Measurements from ENCODE around the gene LRRIQ4.

Gene LRRIQ4

GRCh38 chr3:169812332-169813235 is at the start of gene LRRIQ4, which contains the start of gene LRRC34:
Gene LRRIQ4, plus strand, starts transcription at chr3:169812870. Its CDS starts 9,052 bp downstream, at chr3:169821922.
Gene LRRC34, minus strand, starts transcription at chr3:169812904. Its CDS starts 356 bp downstream, at chr3:169812548.
- no peaks in the 10 kb centered on the region for H3K27me3 ChIP-seq (replicated peaks; ENCODE audit: control insufficient read depth, insufficient read depth, low read length)
- peak within 1 kb of the TSS; percentile 66 for H3K4me3 ChIP-seq (replicated peaks; ENCODE audit: low read depth, low read length)
- DNase-seq (ENCODE audit: extremely low read depth, insufficient read length), result peak; percentile 85
- H3K36me3 ChIP-seq (ENCODE audit: control insufficient read depth, insufficient read depth, low read length), result no peaks in the 10 kb centered on the region
- no peak for TF ChIP-seq CTCF (IDR thresholded peaks at IDR 0.05; ENCODE audit: insufficient read depth, low read length, poor library complexity, severe bottlenecking)

GRCh38 chr3:169764312-169764881 is 48.3 kb upstream of the LRRIQ4 start:
- Histone ChIP-seq H3K4me3 (replicated peaks; ENCODE audit: low read depth, low read length) (peak overlapping the region; percentile 73), H3K36me3 (ENCODE audit: control insufficient read depth, insufficient read depth, low read length) (no peaks in the 10 kb centered on the region), H3K27me3 (replicated peaks; ENCODE audit: control insufficient read depth, insufficient read depth, low read length) (no peaks in the 10 kb centered on the region)
- DNase-seq (ENCODE audit: extremely low read depth, insufficient read length), result peak; percentile 82
- TF ChIP-seq CTCF (IDR thresholded peaks at IDR 0.05; ENCODE audit: insufficient read depth, low read length, poor library complexity, severe bottlenecking), result no peak

- peak; percentile 86 for DNase-seq (ENCODE audit: extremely low read depth, insufficient read length)
- Histone ChIP-seq H3K27me3 (replicated peaks; ENCODE audit: control insufficient read depth, insufficient read depth, low read length) (no peaks in the 10 kb centered on the region), H3K36me3 (ENCODE audit: control insufficient read depth, insufficient read depth, low read length) (no peaks in the 10 kb centered on the region), H3K4me3 (replicated peaks; ENCODE audit: low read depth, low read length) (peak within 1 kb of the TSS; percentile 73)
- TF ChIP-seq CTCF (IDR thresholded peaks at IDR 0.05; ENCODE audit: insufficient read depth, low read length, poor library complexity, severe bottlenecking), result no peak
These were observed 47.6 kb upstream of the LRRIQ4 start, which contains the start of gene TERC for GRCh38 chr3:169764882-169765612. Gene TERC, minus strand, starts transcription at chr3:169765060.

- no peaks in the 10 kb centered on the region for H3K27me3 ChIP-seq (replicated peaks; ENCODE audit: control insufficient read depth, insufficient read depth, low read length)
- peak within 1 kb of the TSS; percentile 75 for H3K4me3 ChIP-seq (replicated peaks; ENCODE audit: low read depth, low read length)
- DNase-seq (ENCODE audit: extremely low read depth, insufficient read length), result peak; percentile 83
- no peaks in the 10 kb centered on the region for H3K36me3 ChIP-seq (ENCODE audit: control insufficient read depth, insufficient read depth, low read length)
- TF ChIP-seq CTCF (IDR thresholded peaks at IDR 0.05; ENCODE audit: insufficient read depth, low read length, poor library complexity, severe bottlenecking), result peak; percentile 26
These were observed 43.1 kb upstream of the LRRIQ4 start, which contains the start of gene ACTRT3 for GRCh38 chr3:169769287-169770181. Gene ACTRT3, minus strand, starts transcription at chr3:169769561. Its CDS starts 41 bp downstream, at chr3:169769520.
